Measurements from ENCODE around the gene ANGPTL2.
A peak's percentile ranks its signal among the peaks of the same experiment; 100 is the strongest.

The ANGPTL2 gene

GRCh38 chr9:127161081-127161624 lies 38.7 kb upstream of the ANGPTL2 start:
- TF ChIP-seq CTCF (IDR thresholded peaks at IDR 0.05; ENCODE audit: insufficient read depth, low read depth, low read length, missing control alignments) = no peak
- H3K4me3 ChIP-seq (ENCODE audit: low read length) = no peak overlapping the region
- no peak for DNase-seq (ENCODE audit: low read depth)

- no peak overlapping the region for H3K4me3 ChIP-seq (ENCODE audit: low read length)
- DNase-seq (ENCODE audit: low read depth) = no peak
- no peak for TF ChIP-seq CTCF (IDR thresholded peaks at IDR 0.05; ENCODE audit: insufficient read depth, low read depth, low read length, missing control alignments)
Observed at GRCh38 chr9:127159949-127160610, 37.6 kb upstream of the ANGPTL2 start.

GRCh38 chr9:127159325-127159801 lies 36.9 kb upstream of the ANGPTL2 start:
- DNase-seq (ENCODE audit: low read depth) = peak; percentile 29
- no peak for TF ChIP-seq CTCF (IDR thresholded peaks at IDR 0.05; ENCODE audit: insufficient read depth, low read depth, low read length, missing control alignments)
- H3K4me3 ChIP-seq (ENCODE audit: low read length) = no peak overlapping the region

- H3K4me3 ChIP-seq (ENCODE audit: low read length) = no peak overlapping the region
- no peak for TF ChIP-seq CTCF (IDR thresholded peaks at IDR 0.05; ENCODE audit: insufficient read depth, low read depth, low read length, missing control alignments)
- DNase-seq (ENCODE audit: low read depth) = no peak
Observed at GRCh38 chr9:127158786-127159324, 36.4 kb upstream of the ANGPTL2 start.

- no peak for DNase-seq (ENCODE audit: low read depth)
- H3K4me3 ChIP-seq (ENCODE audit: low read length) = no peak overlapping the region
- no peak for TF ChIP-seq CTCF (IDR thresholded peaks at IDR 0.05; ENCODE audit: insufficient read depth, low read depth, low read length, missing control alignments)
Observed at GRCh38 chr9:127155314-127155960, 33.0 kb upstream of the ANGPTL2 start.

- no peak overlapping the region for H3K4me3 ChIP-seq (ENCODE audit: low read length)
- DNase-seq (ENCODE audit: low read depth) = no peak
- no peak for TF ChIP-seq CTCF (IDR thresholded peaks at IDR 0.05; ENCODE audit: insufficient read depth, low read depth, low read length, missing control alignments)
Observed at GRCh38 chr9:127154390-127155191, 32.2 kb upstream of the ANGPTL2 start.
